ENCODE data around the gene IPO11. TPM values are rescaled to one million over a fixed set of nuclear protein-coding genes. Genes with fewer than 3 reads are reported as not detected.

The IPO11 gene
- total RNA-seq, 1 donor: 38.1 TPM

- no peak for TF ChIP-seq CTCF (IDR thresholded peaks at IDR 0.05; ENCODE audit: insufficient read depth, low read length)
- H3K4me3 ChIP-seq (ENCODE audit: low read depth, low read length): no peak overlapping the region
- DNase-seq (ENCODE audit: low read depth): no peak
These were observed 108.8 kb downstream of the IPO11 start for GRCh38 chr5:62521319-62521718.

- no peak for DNase-seq (ENCODE audit: low read depth)
- no peak overlapping the region for H3K4me3 ChIP-seq (ENCODE audit: low read depth, low read length)
- TF ChIP-seq CTCF (IDR thresholded peaks at IDR 0.05; ENCODE audit: insufficient read depth, low read length): no peak
These were observed 110.2 kb downstream of the IPO11 start for GRCh38 chr5:62522811-62523210.

- no peak for TF ChIP-seq CTCF (IDR thresholded peaks at IDR 0.05; ENCODE audit: insufficient read depth, low read length)
- H3K4me3 ChIP-seq (ENCODE audit: low read depth, low read length): no peak overlapping the region
- no peak for DNase-seq (ENCODE audit: low read depth)
These were observed 121.0 kb downstream of the IPO11 start for GRCh38 chr5:62533597-62533996.

- DNase-seq (ENCODE audit: low read depth): no peak
- TF ChIP-seq CTCF (IDR thresholded peaks at IDR 0.05; ENCODE audit: insufficient read depth, low read length): no peak
- no peak overlapping the region for H3K4me3 ChIP-seq (ENCODE audit: low read depth, low read length)
These were observed 122.1 kb downstream of the IPO11 start for GRCh38 chr5:62534461-62535236.

GRCh38 chr5:62536232-62536631 lies 123.7 kb downstream of the IPO11 start:
- H3K4me3 ChIP-seq (ENCODE audit: low read depth, low read length): no peak overlapping the region
- TF ChIP-seq CTCF (IDR thresholded peaks at IDR 0.05; ENCODE audit: insufficient read depth, low read length): no peak
- no peak for DNase-seq (ENCODE audit: low read depth)

- DNase-seq (ENCODE audit: low read depth): no peak
- no peak overlapping the region for H3K4me3 ChIP-seq (ENCODE audit: low read depth, low read length)
- no peak for TF ChIP-seq CTCF (IDR thresholded peaks at IDR 0.05; ENCODE audit: insufficient read depth, low read length)
These were observed 124.2 kb downstream of the IPO11 start for GRCh38 chr5:62536783-62537182.
